ENCODE data around the gene GPR152.

GRCh38 chr11:67453816-67454732, 1.5 kb upstream of the GPR152 start:
- TF ChIP-seq CTCF (IDR thresholded peaks at IDR 0.05) = no peak
- no peak for TF ChIP-seq POLR2A (IDR thresholded peaks at IDR 0.05)
